Fibroblast of mammary gland (primary cell): ENCODE results near the gene SUMF2.
"Not testable (repeated sequence)": the region's sequence is repeated elsewhere in the genome, so short reads cannot be mapped to it uniquely, and the experiment has no call there.

Experiments used
- DNase-seq: peaks from one replicate; pipeline ENCODE4 v3.0.0-alpha.2; 2010; ENCODE audit warnings: low read depth
- H3K4me3 ChIP-seq: 2 replicates; pipeline ENCODE4 v1.5.1; 2011; ENCODE audit warnings: low read depth, mild to moderate bottlenecking, low read length, moderate library complexity; ENCODE audit not compliant: control insufficient read depth
- CTCF ChIP-seq: conservative IDR thresholded peaks from 2 replicates; pipeline ENCODE4 v1.5.1; 2011; ENCODE audit warnings: low read depth, low read length, inconsistent platforms; ENCODE audit not compliant: control insufficient read depth, insufficient read depth

Gene SUMF2

GRCh38 chr7:56051339-56052191 is 12.5 kb upstream of the SUMF2 start, which contains the start of the genes CCT6A and PSPH:
Gene CCT6A, plus strand, starts transcription at chr7:56051765. Its CDS starts 84 bp downstream, at chr7:56051849.
Gene PSPH, minus strand, starts transcription at chr7:56051444. Its CDS starts 30,232 bp downstream, at chr7:56021212.
- peak; percentile 97 for DNase-seq
- H3K4me3 ChIP-seq: peak within 1 kb of the TSS; percentile 94
- TF ChIP-seq CTCF: no peak

- no peak for TF ChIP-seq CTCF
- DNase-seq: no peak
- H3K4me3 ChIP-seq: no peak overlapping the region
These were observed 10.7 kb upstream of the SUMF2 start for GRCh38 chr7:56053379-56053778.

GRCh38 chr7:56053993-56054392 is 10.1 kb upstream of the SUMF2 start:
- no peak for TF ChIP-seq CTCF
- no peak for DNase-seq
- H3K4me3 ChIP-seq: no peak overlapping the region

GRCh38 chr7:56062382-56062781 is 1.7 kb upstream of the SUMF2 start:
- no peak for TF ChIP-seq CTCF
- H3K4me3 ChIP-seq: no peak overlapping the region
- DNase-seq: peak; percentile 53

GRCh38 chr7:56063500-56063881 is 595 bp upstream of the SUMF2 start:
- DNase-seq: no peak
- H3K4me3 ChIP-seq: no peak overlapping the region
- TF ChIP-seq CTCF: no peak

- not testable (repeated sequence) for H3K4me3 ChIP-seq, DNase-seq
These were observed 2.3 kb downstream of the SUMF2 start for GRCh38 chr7:56066376-56066775.

- peak; percentile 78 for DNase-seq
- no peak overlapping the region for H3K4me3 ChIP-seq
- TF ChIP-seq CTCF: peak; percentile 88
These were observed 10.3 kb downstream of the SUMF2 start for GRCh38 chr7:56074371-56074791.
